HepG2 (cell line): ENCODE data around the gene RNF149. TPM values are rescaled to one million over a fixed set of nuclear protein-coding genes. Genes with fewer than 3 reads are reported as not detected.

Experiments used
- BORCS8-MEF2B ChIP-seq: sonication (generic); formaldehyde crosslinking; IDR thresholded peaks from 2 replicates; pipeline ENCODE4 v1.8.0; 2022; ENCODE audit warnings: mild to moderate bottlenecking, missing genetic modification reagents
- ETV6 ChIP-seq: sonication (generic); formaldehyde crosslinking; conservative IDR thresholded peaks from 2 replicates; pipeline ENCODE4 v1.4.0; 2020; ENCODE audit warnings: missing genetic modification reagents
- KDM4B ChIP-seq: sonication (generic); formaldehyde crosslinking; IDR thresholded peaks from 2 replicates; pipeline ENCODE4 v1.4.0; 2020; ENCODE audit warnings: missing genetic modification reagents
- KLF9 ChIP-seq: IDR thresholded peaks from 2 replicates; pipeline ENCODE4 v1.6.1; 2016; ENCODE audit warnings: low read depth
- MBNL3 ChIP-seq: fragments of 250-450 bp; sonication (Bioruptor Pico); conservative IDR thresholded peaks from 2 replicates; pipeline ENCODE4 v1.8.0; 2022; ENCODE audit warnings: mild to moderate bottlenecking, inconsistent platforms
- MEF2D ChIP-seq: sonication (generic); formaldehyde crosslinking; IDR thresholded peaks from 2 replicates; pipeline ENCODE4 v1.5.1; 2020; ENCODE audit warnings: mild to moderate bottlenecking, missing genetic modification reagents
- PHB2 ChIP-seq: fragments of 450-650 bp; IDR thresholded peaks from 2 replicates; pipeline ENCODE4 v1.6.1; 2018; ENCODE audit not compliant: partially characterized antibody
- POGZ ChIP-seq: sonication (generic); formaldehyde crosslinking; IDR thresholded peaks from 2 replicates; pipeline ENCODE4 v1.4.0; 2020; ENCODE audit warnings: mild to moderate bottlenecking, missing genetic modification reagents
- RXRA ChIP-seq: sonication (generic); formaldehyde crosslinking; IDR thresholded peaks from 2 replicates; pipeline ENCODE4 v1.5.1; 2020; ENCODE audit warnings: missing genetic modification reagents
- SP4 ChIP-seq: sonication (generic); formaldehyde crosslinking; IDR thresholded peaks from 2 replicates; pipeline ENCODE4 v1.8.1; 2023; ENCODE audit warnings: mild to moderate bottlenecking, missing genetic modification reagents
- TMF1 ChIP-seq: sonication (generic); formaldehyde crosslinking; IDR thresholded peaks from 2 replicates; pipeline ENCODE4 v1.8.1; 2022; ENCODE audit warnings: low read depth, missing genetic modification reagents
- TOPORS ChIP-seq: sonication (generic); formaldehyde crosslinking; IDR thresholded peaks from 2 replicates; pipeline ENCODE4 v1.8.0; 2023; ENCODE audit warnings: mild to moderate bottlenecking, missing genetic modification reagents
- XRCC5 ChIP-seq: fragments of 200-400 bp; formaldehyde crosslinking; optimal IDR thresholded peaks from 2 replicates; pipeline ENCODE3; 2017; ENCODE audit warnings: mild to moderate bottlenecking, low read length
- ZC3H4 ChIP-seq: sonication (generic); formaldehyde crosslinking; IDR thresholded peaks from 2 replicates; pipeline ENCODE4 v1.4.0; 2020; ENCODE audit warnings: missing genetic modification reagents, borderline replicate concordance
- ZEB1 ChIP-seq: IDR thresholded peaks from 2 replicates; pipeline ENCODE4 v1.6.1; 2012; ENCODE audit warnings: mild to moderate bottlenecking, low read depth, inconsistent platforms; ENCODE audit not compliant: insufficient replicate concordance
- ZNF20 ChIP-seq: sonication (generic); formaldehyde crosslinking; IDR thresholded peaks from 2 replicates; pipeline ENCODE4 v1.4.0; 2020; ENCODE audit warnings: mild to moderate bottlenecking, moderate library complexity, missing genetic modification reagents
- ZNF34 ChIP-seq: sonication (generic); formaldehyde crosslinking; IDR thresholded peaks from 2 replicates; pipeline ENCODE4 v1.4.0; 2020; ENCODE audit warnings: mild to moderate bottlenecking, missing genetic modification reagents, borderline replicate concordance
- ZNF607 ChIP-seq: sonication (generic); formaldehyde crosslinking; IDR thresholded peaks from 2 replicates; pipeline ENCODE4 v1.5.1; 2020; ENCODE audit warnings: missing genetic modification reagents, mild to moderate bottlenecking, borderline replicate concordance
- ZNF672 ChIP-seq: sonication (generic); formaldehyde crosslinking; IDR thresholded peaks from 2 replicates; pipeline ENCODE4 v1.8.1; 2022; ENCODE audit warnings: missing genetic modification reagents
- ZNF781 ChIP-seq: sonication (generic); formaldehyde crosslinking; IDR thresholded peaks from 2 replicates; pipeline ENCODE4 v1.5.1; 2020; ENCODE audit warnings: borderline replicate concordance, mild to moderate bottlenecking, missing genetic modification reagents; ENCODE audit errors: not compliant biosample characterization
- ZNF816 ChIP-seq: sonication (generic); formaldehyde crosslinking; IDR thresholded peaks from 2 replicates; pipeline ENCODE4 v1.8.0; 2022; ENCODE audit warnings: missing genetic modification reagents, mild to moderate bottlenecking, borderline replicate concordance
- ZNF883 ChIP-seq: sonication (generic); formaldehyde crosslinking; IDR thresholded peaks from 2 replicates; pipeline ENCODE4 v1.5.1; 2020; ENCODE audit warnings: mild to moderate bottlenecking, missing genetic modification reagents; ENCODE audit errors: not compliant biosample characterization
- polyA plus RNA-seq, 8 experiments: library from polyadenylated mRNA; depleted of rRNA in 3 of 8; stranded (reverse) in 7 of 8; unstranded in 1 of 8; fragments of >200 nt; fragmentation: Illumina TruSeq in 4 of 8; extraction: Trizol in 4 of 8; gene quantifications; 2 replicates each; pipeline versions ENCODE4 v1.2.1 to v1.2.3, GENCODE V29; 2011 to 2016; ENCODE audit warnings: low read depth in 4 of 8, missing spikeins in 1 of 8, mixed read lengths in 1 of 8; ENCODE audit not compliant: insufficient read depth in 1 of 8
- total RNA-seq, 5 experiments: library from RNA; depleted of rRNA; stranded (reverse); fragments of >200 nt; fragmentation: Illumina TruSeq; extraction: Trizol; gene quantifications; 2 replicates each; pipeline ENCODE4 v1.2.3, GENCODE V29; 2016; ENCODE audit warnings: low read depth in 1 of 5
- TF ChIP-seq, protein P1 (sequence below): sonication (generic); formaldehyde crosslinking; IDR thresholded peaks from 2 replicates; pipeline ENCODE4 v1.5.0; 2020; ENCODE audit warnings: mild to moderate bottlenecking, missing genetic modification reagents
- TF ChIP-seq, protein P2 (sequence below): sonication (generic); formaldehyde crosslinking; IDR thresholded peaks from 2 replicates; pipeline ENCODE4 v1.9.0; 2022; ENCODE audit warnings: low read depth, missing genetic modification reagents
- TF ChIP-seq, protein P3 (sequence below): sonication (generic); formaldehyde crosslinking; IDR thresholded peaks from 2 replicates; pipeline ENCODE4 v1.5.1; 2020; ENCODE audit warnings: mild to moderate bottlenecking, missing genetic modification reagents, borderline replicate concordance

Gene RNF149
- total and polyA plus RNA-seq, 2 of the 13 experiments (the other 11 are each of a cell fraction or from before 2014, with no cell fraction given) = 87.6 to 109 TPM

DNA sequence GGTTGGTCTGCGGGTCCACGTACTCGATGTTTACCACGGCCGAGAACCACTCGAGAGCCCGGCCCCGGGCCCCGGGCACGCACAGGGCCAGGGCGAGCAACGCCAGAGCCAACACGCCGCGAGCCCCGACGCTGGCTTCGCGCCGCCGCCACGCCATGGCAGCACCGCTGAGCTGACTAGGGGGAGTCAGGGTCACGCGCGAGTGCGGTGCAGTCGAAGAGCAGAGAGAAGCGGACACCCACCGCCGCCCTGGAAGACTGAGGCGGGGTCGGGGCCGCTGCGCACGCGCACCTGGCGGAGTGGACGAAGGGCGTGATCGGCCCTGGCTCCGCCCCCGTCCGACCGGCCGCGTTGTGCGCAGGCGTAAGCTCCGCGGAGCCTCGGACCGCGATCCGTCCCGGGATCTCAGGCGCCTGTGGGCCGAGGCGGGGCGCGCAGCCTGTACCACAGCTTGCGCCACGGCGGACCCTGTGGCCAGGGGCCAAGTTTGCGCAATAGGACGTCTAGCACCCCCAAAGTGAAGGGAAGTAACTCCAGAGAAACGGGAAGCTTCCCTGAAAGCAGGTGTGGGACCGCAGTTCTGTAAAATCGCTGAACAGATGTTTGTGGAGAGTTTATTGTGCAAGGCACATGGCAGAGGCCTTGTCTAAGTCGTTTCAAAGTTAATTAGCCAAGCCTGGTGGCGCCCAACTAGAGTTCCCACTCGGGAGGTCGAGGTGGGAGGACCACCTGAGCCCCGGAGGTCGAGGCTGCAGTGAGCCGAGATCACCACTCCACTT is at the start of gene RNF149 (continued):
- TF ChIP-seq ZNF816 (CRISPR knock-in tag) = no peak; the same call in 1 of the 2 replicates
- peak; percentile 87; the same call in 1 of the 2 replicates for TF ChIP-seq ETV6 (CRISPR knock-in tag)
- TF ChIP-seq ZNF20 (CRISPR knock-in tag) = peak; percentile 85
- peak; percentile 79 for TF ChIP-seq RXRA (CRISPR knock-in tag)
- TF ChIP-seq BORCS8-MEF2B (CRISPR knock-in tag) = peak; percentile 94
- peak; percentile 69 for TF ChIP-seq KLF9
- peak; percentile 83; the same call in 1 of the 2 replicates for TF ChIP-seq ZNF607 (CRISPR knock-in tag)
- no peak; the same call in 1 of the 2 replicates for TF ChIP-seq TOPORS (CRISPR knock-in tag)
- TF ChIP-seq TMF1 (CRISPR knock-in tag) = peak; percentile 82
- TF ChIP-seq, protein P1, sequence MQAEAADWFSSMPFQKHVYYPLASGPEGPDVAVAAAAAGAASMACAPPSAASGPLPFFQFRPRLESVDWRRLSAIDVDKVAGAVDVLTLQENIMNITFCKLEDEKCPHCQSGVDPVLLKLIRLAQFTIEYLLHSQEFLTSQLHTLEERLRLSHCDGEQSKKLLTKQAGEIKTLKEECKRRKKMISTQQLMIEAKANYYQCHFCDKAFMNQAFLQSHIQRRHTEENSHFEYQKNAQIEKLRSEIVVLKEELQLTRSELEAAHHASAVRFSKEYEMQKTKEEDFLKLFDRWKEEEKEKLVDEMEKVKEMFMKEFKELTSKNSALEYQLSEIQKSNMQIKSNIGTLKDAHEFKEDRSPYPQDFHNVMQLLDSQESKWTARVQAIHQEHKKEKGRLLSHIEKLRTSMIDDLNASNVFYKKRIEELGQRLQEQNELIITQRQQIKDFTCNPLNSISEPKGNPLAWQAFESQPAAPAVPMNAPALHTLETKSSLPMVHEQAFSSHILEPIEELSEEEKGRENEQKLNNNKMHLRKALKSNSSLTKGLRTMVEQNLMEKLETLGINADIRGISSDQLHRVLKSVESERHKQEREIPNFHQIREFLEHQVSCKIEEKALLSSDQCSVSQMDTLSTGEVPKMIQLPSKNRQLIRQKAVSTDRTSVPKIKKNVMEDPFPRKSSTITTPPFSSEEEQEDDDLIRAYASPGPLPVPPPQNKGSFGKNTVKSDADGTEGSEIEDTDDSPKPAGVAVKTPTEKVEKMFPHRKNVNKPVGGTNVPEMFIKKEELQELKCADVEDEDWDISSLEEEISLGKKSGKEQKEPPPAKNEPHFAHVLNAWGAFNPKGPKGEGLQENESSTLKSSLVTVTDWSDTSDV (CRISPR knock-in tag) = peak; percentile 13; the same call in 1 of the 2 replicates
- peak; percentile 24 for TF ChIP-seq ZNF672
- TF ChIP-seq ZNF34 (CRISPR knock-in tag) = no peak; the same call in 1 of the 2 replicates
- TF ChIP-seq MBNL3 (CRISPR knock-in tag) = 0 out of 2 replicates have a peak, but pooled peaks have one; percentile 22
- TF ChIP-seq MEF2D = peak; percentile 84
- no peak for TF ChIP-seq ZEB1
- TF ChIP-seq, protein P2, sequence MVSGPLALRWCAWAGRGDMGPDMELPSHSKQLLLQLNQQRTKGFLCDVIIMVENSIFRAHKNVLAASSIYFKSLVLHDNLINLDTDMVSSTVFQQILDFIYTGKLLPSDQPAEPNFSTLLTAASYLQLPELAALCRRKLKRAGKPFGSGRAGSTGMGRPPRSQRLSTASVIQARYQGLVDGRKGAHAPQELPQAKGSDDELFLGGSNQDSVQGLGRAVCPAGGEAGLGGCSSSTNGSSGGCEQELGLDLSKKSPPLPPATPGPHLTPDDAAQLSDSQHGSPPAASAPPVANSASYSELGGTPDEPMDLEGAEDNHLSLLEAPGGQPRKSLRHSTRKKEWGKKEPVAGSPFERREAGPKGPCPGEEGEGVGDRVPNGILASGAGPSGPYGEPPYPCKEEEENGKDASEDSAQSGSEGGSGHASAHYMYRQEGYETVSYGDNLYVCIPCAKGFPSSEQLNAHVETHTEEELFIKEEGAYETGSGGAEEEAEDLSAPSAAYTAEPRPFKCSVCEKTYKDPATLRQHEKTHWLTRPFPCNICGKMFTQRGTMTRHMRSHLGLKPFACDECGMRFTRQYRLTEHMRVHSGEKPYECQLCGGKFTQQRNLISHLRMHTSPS (CRISPR knock-in tag) = 0 out of 2 replicates have a peak, but pooled peaks have one; percentile 24
- no peak for TF ChIP-seq PHB2
- TF ChIP-seq ZNF781 (CRISPR knock-in tag) = peak; percentile 95
- 0 out of 2 replicates have a peak, but pooled peaks have one; percentile 54 for TF ChIP-seq ZC3H4 (CRISPR knock-in tag)
- peak; percentile 84; the same call in 1 of the 2 replicates for TF ChIP-seq KDM4B
- TF ChIP-seq XRCC5 = peak; percentile 74
- peak; percentile 99 for TF ChIP-seq POGZ (CRISPR knock-in tag)
- peak; percentile 93 for TF ChIP-seq SP4
- TF ChIP-seq, protein P3, sequence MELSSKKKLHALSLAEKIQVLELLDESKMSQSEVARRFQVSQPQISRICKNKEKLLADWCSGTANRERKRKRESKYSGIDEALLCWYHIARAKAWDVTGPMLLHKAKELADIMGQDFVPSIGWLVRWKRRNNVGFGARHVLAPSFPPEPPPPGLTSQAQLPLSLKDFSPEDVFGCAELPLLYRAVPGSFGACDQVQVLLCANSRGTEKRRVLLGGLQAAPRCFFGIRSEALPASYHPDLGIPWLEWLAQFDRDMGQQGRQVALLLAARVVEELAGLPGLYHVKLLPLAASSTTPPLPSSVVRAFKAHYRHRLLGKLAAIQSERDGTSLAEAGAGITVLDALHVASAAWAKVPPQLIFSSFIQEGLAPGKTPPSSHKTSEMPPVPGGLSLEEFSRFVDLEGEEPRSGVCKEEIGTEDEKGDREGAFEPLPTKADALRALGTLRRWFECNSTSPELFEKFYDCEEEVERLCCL (CRISPR knock-in tag) = no peak
- peak; percentile 91 for TF ChIP-seq ZNF883
